Cerebellar nuclear complex (tissue), 1 donor: ENCODE data around the gene GIMAP4.
"Not testable (repeated sequence)": the region's sequence is repeated elsewhere in the genome, so short reads cannot be mapped to it uniquely, and the experiment has no call there.

Experiments used
- DNase-seq, 2 experiments: peaks; one replicate each; lab custom pipeline; 2025; lab: John Stamatoyannopoulos, UW

Gene GIMAP4

GRCh38 chr7:150580638-150581394 lies 13.6 kb downstream of the GIMAP4 start:
- DNase-seq, result no peak

- no peak for DNase-seq
Measured at GRCh38 chr7:150585199-150585598, 18.0 kb downstream of the GIMAP4 start.

- DNase-seq, result no peak
Measured at GRCh38 chr7:150586068-150586784, 19.0 kb downstream of the GIMAP4 start.

- no peak for DNase-seq
Measured at GRCh38 chr7:150586785-150587152, 19.6 kb downstream of the GIMAP4 start.

GRCh38 chr7:150587551-150587950 lies 20.4 kb downstream of the GIMAP4 start:
- DNase-seq, result no peak

GRCh38 chr7:150594805-150595204 lies 27.6 kb downstream of the GIMAP4 start:
- DNase-seq, result no peak

- no peak for DNase-seq
Measured at GRCh38 chr7:150595361-150595760, 28.2 kb downstream of the GIMAP4 start.

GRCh38 chr7:150603600-150603999 lies 36.4 kb downstream of the GIMAP4 start:
- DNase-seq, result not testable (repeated sequence)

- no peak for DNase-seq
Measured at GRCh38 chr7:150610233-150610632, 43.0 kb downstream of the GIMAP4 start.

- DNase-seq, result no peak
Measured at GRCh38 chr7:150612925-150613324, 45.7 kb downstream of the GIMAP4 start.

- no peak for DNase-seq
Measured at GRCh38 chr7:150613880-150614279, 46.7 kb downstream of the GIMAP4 start.

GRCh38 chr7:150614426-150614825 lies 47.2 kb downstream of the GIMAP4 start:
- DNase-seq, result not testable (repeated sequence)

- not testable (repeated sequence) for DNase-seq
Measured at GRCh38 chr7:150615221-150615755, 48.1 kb downstream of the GIMAP4 start.

GRCh38 chr7:150620061-150620460 lies 52.9 kb downstream of the GIMAP4 start:
- DNase-seq, result no peak

GRCh38 chr7:150620617-150621371 lies 53.6 kb downstream of the GIMAP4 start:
- DNase-seq, result no peak

- no peak for DNase-seq
Measured at GRCh38 chr7:150621376-150621775, 54.2 kb downstream of the GIMAP4 start.
